HepG2 (cell line): Measurements from ENCODE around the gene CREB3. TPM values are rescaled to one million over a fixed set of nuclear protein-coding genes. Genes with fewer than 3 reads are reported as not detected.

Experiments used
- AKAP8 ChIP-seq: sonication (generic); formaldehyde crosslinking; IDR thresholded peaks from 2 replicates; pipeline ENCODE4 v1.5.1; 2020; ENCODE audit warnings: mild to moderate bottlenecking, missing genetic modification reagents
- ARNT ChIP-seq: fragments of 450-650 bp; IDR thresholded peaks from 2 replicates; pipeline ENCODE4 v1.6.1; 2017
- GRHL1 ChIP-seq: sonication (generic); formaldehyde crosslinking; conservative IDR thresholded peaks from 2 replicates; pipeline ENCODE4 v1.8.0; 2022; ENCODE audit warnings: missing genetic modification reagents
- HMGXB4 ChIP-seq, 2 experiments: sonication (generic) in 1 of 2; formaldehyde crosslinking in 1 of 2; IDR thresholded peaks; 2 replicates each; pipeline versions ENCODE4 v1.4.0 to v1.6.1; 2018 to 2020; ENCODE audit warnings: missing genetic modification reagents in 2 of 2, borderline replicate concordance in 1 of 2, low read depth in 1 of 2, mild to moderate bottlenecking in 1 of 2, missing biosample characterization in 1 of 2
- IKZF5 ChIP-seq: IDR thresholded peaks from 2 replicates; pipeline ENCODE4 v1.6.1; 2018; ENCODE audit warnings: missing genetic modification reagents, mild to moderate bottlenecking, missing compliant biosample characterization
- MLXIP ChIP-seq: sonication (generic); formaldehyde crosslinking; IDR thresholded peaks from 2 replicates; pipeline ENCODE4 v1.9.0; 2021; ENCODE audit warnings: missing genetic modification reagents, borderline replicate concordance
- PHF21A ChIP-seq: sonication (generic); formaldehyde crosslinking; IDR thresholded peaks from 2 replicates; pipeline ENCODE4 v1.5.0; 2020; ENCODE audit warnings: mild to moderate bottlenecking, missing genetic modification reagents
- RBM39 ChIP-seq: fragments of 200-400 bp; formaldehyde crosslinking; IDR thresholded peaks from one replicate; pipeline ENCODE4 v1.6.1; 2018; ENCODE audit warnings: antibody characterized with exemption, mild to moderate bottlenecking, low read depth, low read length; ENCODE audit not compliant: poor library complexity, severe bottlenecking
- ZFX ChIP-seq: sonication (generic); formaldehyde crosslinking; IDR thresholded peaks from 2 replicates; pipeline ENCODE4 v1.4.0; 2020; ENCODE audit warnings: mild to moderate bottlenecking, low read depth, missing genetic modification reagents, moderate library complexity
- ZNF503 ChIP-seq: sonication (generic); formaldehyde crosslinking; IDR thresholded peaks from 2 replicates; pipeline ENCODE4 v1.4.0; 2020; ENCODE audit warnings: missing genetic modification reagents
- ZNF574 ChIP-seq: sonication (generic); formaldehyde crosslinking; IDR thresholded peaks from 2 replicates; pipeline ENCODE4 v1.4.0; 2020; ENCODE audit warnings: missing genetic modification reagents
- ZSCAN20 ChIP-seq: sonication (generic); formaldehyde crosslinking; IDR thresholded peaks from 2 replicates; pipeline ENCODE4 v1.4.0; 2020; ENCODE audit warnings: missing genetic modification reagents, mild to moderate bottlenecking, borderline replicate concordance
- polyA plus RNA-seq, 8 experiments: library from polyadenylated mRNA; depleted of rRNA in 3 of 8; stranded (reverse) in 7 of 8; unstranded in 1 of 8; fragments of >200 nt; fragmentation: Illumina TruSeq in 4 of 8; extraction: Trizol in 4 of 8; gene quantifications; 2 replicates each; pipeline versions ENCODE4 v1.2.1 to v1.2.3, GENCODE V29; 2011 to 2016; ENCODE audit warnings: low read depth in 4 of 8, missing spikeins in 1 of 8, mixed read lengths in 1 of 8; ENCODE audit not compliant: insufficient read depth in 1 of 8
- total RNA-seq, 5 experiments: library from RNA; depleted of rRNA; stranded (reverse); fragments of >200 nt; fragmentation: Illumina TruSeq; extraction: Trizol; gene quantifications; 2 replicates each; pipeline ENCODE4 v1.2.3, GENCODE V29; 2016; ENCODE audit warnings: low read depth in 1 of 5

Gene CREB3
- total and polyA plus RNA-seq, 2 of the 13 experiments (the other 11 are each of a cell fraction or from before 2014, with no cell fraction given): 11.1 to 34.2 TPM

GRCh38 chr9:35727676-35728040 lies 4.8 kb upstream of the CREB3 start (continued):
- TF ChIP-seq ZNF503 (CRISPR knock-in tag) (no peak), ARNT (no peak), HMGXB4 (CRISPR knock-in tag; IDR thresholded peaks at IDR 0.05; ENCODE audit: borderline replicate concordance in 1 of 2, low read depth in 1 of 2) (0 out of 4 replicates have a peak, but pooled peaks of 1 of the 2 experiments have one; percentile 6), MLXIP (CRISPR knock-in tag) (no peak), ZSCAN20 (CRISPR knock-in tag) (no peak), IKZF5 (CRISPR knock-in tag) (no peak), ZNF574 (CRISPR knock-in tag) (no peak), PHF21A (CRISPR knock-in tag) (no peak), ZFX (peak; percentile 32; the same call in 1 of the 2 replicates), GRHL1 (CRISPR knock-in tag) (no peak), AKAP8 (no peak), RBM39 (no peak)
